Calu3 (cell line): ENCODE measurements around the gene GLP2R. TPM values are rescaled to one million over a fixed set of nuclear protein-coding genes. Genes with fewer than 3 reads are reported as not detected.

Source experiments
- BruUV-seq: library from RNA; stranded (reverse); fragments of 400-500 nt; replicated peaks from 2 replicates; lab custom pipeline; 2021; lab: Mats Ljungman, UMichigan
- CTCF ChIA-PET: fragments of 300-600 bp; sonication (Branson Sonifier 250); formaldehyde crosslinking; loops from one replicate; lab custom pipeline; 2022; ENCODE audit warnings: antibody characterized with exemption; lab: Charles Lee
- DNase-seq: peaks from one replicate; pipeline ENCODE4 v3.0.0; 2022
- H3K27ac Mint-ChIP-seq: one replicate; pipeline ENCODE4 v1.8.0; 2022; ENCODE audit warnings: mixed read lengths; ENCODE audit not compliant: unreplicated experiment
- H3K27me3 Mint-ChIP-seq: one replicate; pipeline ENCODE4 v1.8.0; 2022; ENCODE audit warnings: mixed read lengths; ENCODE audit not compliant: unreplicated experiment
- H3K36me3 Mint-ChIP-seq: one replicate; pipeline ENCODE4 v1.8.0; 2022; ENCODE audit warnings: mild to moderate bottlenecking, moderate library complexity, mixed read lengths; ENCODE audit not compliant: insufficient read depth, unreplicated experiment
- H3K4me1 Mint-ChIP-seq: one replicate; pipeline ENCODE4 v1.8.0; 2022; ENCODE audit warnings: mild to moderate bottlenecking, low read depth, mixed read lengths; ENCODE audit not compliant: unreplicated experiment
- H3K4me3 Mint-ChIP-seq: one replicate; pipeline ENCODE4 v1.8.0; 2022; ENCODE audit warnings: mild to moderate bottlenecking, low read depth, moderate library complexity, mixed read lengths; ENCODE audit not compliant: unreplicated experiment
- H3K9me3 Mint-ChIP-seq: one replicate; pipeline ENCODE4 v1.8.0; 2022; ENCODE audit warnings: low read depth, mixed read lengths; ENCODE audit not compliant: unreplicated experiment
- CTCF ChIP-seq: fragments of 200-600 bp; IDR thresholded peaks from one replicate; pipeline ENCODE4 v1.8.0; 2022; ENCODE audit warnings: antibody characterized with exemption; ENCODE audit not compliant: unreplicated experiment
- intact Hi-C: fragments of 100-400 bp; cut with micrococcal nuclease; formaldehyde crosslinking; loops from one replicate; pipeline ENCODE4 v1.10.0; 2022; ENCODE audit not compliant: unreplicated experiment
- total RNA-seq: library from RNA; stranded (reverse); gene quantifications from 2 replicates; pipeline ENCODE4 v1.2.3, GENCODE V29; 2022

Gene GLP2R
- total RNA-seq, 1 experiment from 2014 or later, result 0.59 TPM

- CTCF ChIA-PET, result no interaction called here
- peaks cover 34% of the 10 kb centered on the region for H3K27me3 Mint-ChIP-seq
- no peak overlapping the region for H3K27ac Mint-ChIP-seq
- no peaks in the 10 kb centered on the region for H3K9me3 Mint-ChIP-seq
- intact Hi-C loops, result no loop called here
- no peak overlapping the region for H3K4me3 Mint-ChIP-seq
- H3K36me3 Mint-ChIP-seq, result no peaks in the 10 kb centered on the region
- no peak for DNase-seq
- TF ChIP-seq CTCF, result no peak
- BruUV-seq, result no TSS peak
- peaks cover 11% of the 10 kb centered on the region for H3K4me1 Mint-ChIP-seq
Measured at GRCh38 chr17:9900784-9901183, 75.1 kb downstream of the GLP2R start.

- Mint-ChIP-seq H3K27ac (no peak overlapping the region), H3K36me3 (no peaks in the 10 kb centered on the region), H3K4me3 (no peak overlapping the region), H3K9me3 (no peaks in the 10 kb centered on the region), H3K27me3 (peaks cover 21% of the 10 kb centered on the region), H3K4me1 (peaks cover 11% of the 10 kb centered on the region)
- BruUV-seq, result no TSS peak
- CTCF ChIA-PET, result interaction anchor here (0.9 kb wide), 1 partner anchor 13 kb away, joined by 4 read pairs; no protein-coding TSS in a partner anchor
- no peak for TF ChIP-seq CTCF
- DNase-seq, result no peak
- intact Hi-C loops, result no loop called here
Measured at GRCh38 chr17:9902120-9902519, 76.4 kb downstream of the GLP2R start.

- no peak for TF ChIP-seq CTCF
- H3K36me3 Mint-ChIP-seq, result peaks cover 4% of the 10 kb centered on the region
- DNase-seq, result no peak
- peaks cover 11% of the 10 kb centered on the region for H3K4me1 Mint-ChIP-seq
- CTCF ChIA-PET, result interaction anchor here (0.7 kb wide), 1 partner anchor 93 kb away, joined by 12 read pairs; no protein-coding TSS in a partner anchor
- no peaks in the 10 kb centered on the region for H3K9me3 Mint-ChIP-seq
- intact Hi-C loops, result no loop called here
- no peak overlapping the region for H3K27ac Mint-ChIP-seq
- no peak overlapping the region for H3K4me3 Mint-ChIP-seq
- BruUV-seq, result no TSS peak
- peaks cover 27% of the 10 kb centered on the region for H3K27me3 Mint-ChIP-seq
Measured at GRCh38 chr17:9904277-9905077, 78.8 kb downstream of the GLP2R start.

- H3K9me3 Mint-ChIP-seq, result no peaks in the 10 kb centered on the region
- intact Hi-C loops, result no loop called here
- CTCF ChIA-PET, result interaction anchor here (0.7 kb wide), 1 partner anchor 94 kb away, joined by 12 read pairs; no protein-coding TSS in a partner anchor
- no peak within 1 kb of the TSS for H3K4me3 Mint-ChIP-seq
- H3K36me3 Mint-ChIP-seq, result peaks cover 4% of the 10 kb centered on the region
- H3K4me1 Mint-ChIP-seq, result peaks cover 11% of the 10 kb centered on the region
- H3K27me3 Mint-ChIP-seq, result peaks cover 29% of the 10 kb centered on the region
- DNase-seq, result no peak
- no peak within 1 kb of the TSS for H3K27ac Mint-ChIP-seq
- no TSS peak for BruUV-seq
- no peak for TF ChIP-seq CTCF
Measured at GRCh38 chr17:9905078-9905415, 79.3 kb downstream of the GLP2R start, which contains the start of gene RCVRN. Gene RCVRN (minus strand): TSS chr17:9905271. CDS start chr17:9905180, 91 bp downstream.
